Lower leg skin (tissue), 4 donors: ENCODE data around the gene BST2. TPM values are rescaled to one million over a fixed set of nuclear protein-coding genes. Genes with fewer than 3 reads are reported as not detected.

Experiments used
- DNase-seq, 2 donors: peaks; one replicate each; pipeline ENCODE4 v3.0.0-alpha.2; 2019; ENCODE audit warnings: low spot score in 2 of 2
- H3K4me3 ChIP-seq: fragments of 200-600 bp; sonication (generic); 2 replicates; pipeline ENCODE4 v1.5.1; 2017; ENCODE audit warnings: mild to moderate bottlenecking, low read depth; ENCODE audit not compliant: poor library complexity, severe bottlenecking
- POLR2A ChIP-seq, 2 donors: fragments of 450-650 bp; IDR thresholded peaks; one replicate each; pipeline ENCODE4 v1.6.1; 2016 to 2017; ENCODE audit warnings: antibody characterized with exemption in 2 of 2, mild to moderate bottlenecking in 1 of 2, moderate library complexity in 1 of 2
- WGBS, 2 donors: methylation state at CpG; one replicate each; pipeline ENCODE4 v1.1.5; 2018; 5-methylcytosine and 5-hydroxymethylcytosine counted together
- intact Hi-C: fragments of 100-400 bp; cut with DNase I; formaldehyde crosslinking; loops from one replicate; pipeline ENCODE4 v1.15.0; 2023; ENCODE audit warnings: low total_unique reads
- total RNA-seq, 4 donors: library from RNA; depleted of rRNA; stranded (reverse); fragments of >200 nt; gene quantifications; one replicate each; pipeline ENCODE4 v1.1.0, GENCODE V29; 2016
- TF ChIP-seq, protein P1 (sequence below), 3 donors: fragments of 450-650 bp; IDR thresholded peaks; one replicate each; pipeline ENCODE4 v1.5.1; 2016; ENCODE audit warnings: antibody characterized with exemption in 3 of 3, mild to moderate bottlenecking in 3 of 3, moderate library complexity in 2 of 3

The BST2 gene
- total RNA-seq, 4 donors from 2014 or later, result 9.4 to 15.9 (median 12.5) TPM

DNA sequence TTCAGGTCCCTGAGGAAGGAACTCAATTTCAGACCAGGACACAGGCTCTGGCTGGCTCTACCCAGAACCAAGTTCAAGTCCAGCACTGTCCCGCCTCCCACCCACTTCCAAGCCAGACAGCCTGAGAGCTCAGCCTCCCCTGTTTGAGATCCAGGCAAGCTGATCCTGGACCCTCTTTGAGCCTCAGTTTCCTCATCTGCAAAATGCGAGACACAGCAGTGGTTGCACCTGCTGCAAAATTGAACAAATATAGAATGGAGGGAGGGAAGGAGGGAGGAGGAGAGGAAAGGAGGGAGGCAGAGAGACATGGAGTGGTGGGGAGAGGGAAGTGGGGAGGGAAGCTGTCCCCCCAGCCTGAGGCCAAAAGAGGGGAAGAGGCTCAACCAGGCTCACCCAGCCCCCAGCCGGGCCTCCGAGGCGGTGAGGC lies 42.3 kb upstream of the BST2 start:
- WGBS, 2 donors, result 37 to 54% methylated on average over 5 of the region's 5 CpGs

DNA sequence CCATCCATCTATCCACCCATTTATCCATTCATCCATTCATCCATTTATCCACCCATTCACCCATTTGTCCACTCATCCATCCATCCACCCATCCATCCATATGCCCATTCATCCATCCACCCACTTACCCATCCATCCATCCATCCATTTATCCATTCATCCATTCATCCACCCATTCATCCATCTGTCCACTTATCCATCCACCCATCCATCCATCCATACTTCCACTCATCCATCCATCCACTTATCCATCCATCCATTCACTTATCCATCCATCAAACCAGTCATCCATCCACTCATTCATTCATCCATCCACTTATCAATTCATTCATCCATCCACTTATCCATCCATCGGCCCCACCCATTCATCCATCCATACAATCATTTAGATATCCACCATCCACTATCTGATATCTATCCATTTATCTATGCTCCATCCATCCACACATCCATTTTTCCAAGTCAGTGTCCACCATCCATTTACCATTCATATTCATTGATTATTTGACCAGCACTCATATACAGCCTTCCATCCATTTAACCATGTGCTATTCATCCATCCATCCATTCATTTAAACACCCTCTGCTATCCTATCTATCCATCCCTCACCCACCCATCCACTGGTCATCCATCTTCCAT lies 40.2 kb upstream of the BST2 start:
- H3K4me3 ChIP-seq, result no peak overlapping the region
- TF ChIP-seq POLR2A (IDR thresholded peaks at IDR 0.05), result no peak
- TF ChIP-seq, protein P1, sequence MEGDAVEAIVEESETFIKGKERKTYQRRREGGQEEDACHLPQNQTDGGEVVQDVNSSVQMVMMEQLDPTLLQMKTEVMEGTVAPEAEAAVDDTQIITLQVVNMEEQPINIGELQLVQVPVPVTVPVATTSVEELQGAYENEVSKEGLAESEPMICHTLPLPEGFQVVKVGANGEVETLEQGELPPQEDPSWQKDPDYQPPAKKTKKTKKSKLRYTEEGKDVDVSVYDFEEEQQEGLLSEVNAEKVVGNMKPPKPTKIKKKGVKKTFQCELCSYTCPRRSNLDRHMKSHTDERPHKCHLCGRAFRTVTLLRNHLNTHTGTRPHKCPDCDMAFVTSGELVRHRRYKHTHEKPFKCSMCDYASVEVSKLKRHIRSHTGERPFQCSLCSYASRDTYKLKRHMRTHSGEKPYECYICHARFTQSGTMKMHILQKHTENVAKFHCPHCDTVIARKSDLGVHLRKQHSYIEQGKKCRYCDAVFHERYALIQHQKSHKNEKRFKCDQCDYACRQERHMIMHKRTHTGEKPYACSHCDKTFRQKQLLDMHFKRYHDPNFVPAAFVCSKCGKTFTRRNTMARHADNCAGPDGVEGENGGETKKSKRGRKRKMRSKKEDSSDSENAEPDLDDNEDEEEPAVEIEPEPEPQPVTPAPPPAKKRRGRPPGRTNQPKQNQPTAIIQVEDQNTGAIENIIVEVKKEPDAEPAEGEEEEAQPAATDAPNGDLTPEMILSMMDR (IDR thresholded peaks at IDR 0.05), result no peak
- intact Hi-C loops, result no loop called here
- DNase-seq, result no peak
- WGBS, 2 donors, result 90 to 98% methylated on average over 1 of the region's 1 CpG

More for the DNA sequence above, 42.3 kb upstream of the BST2 start:
- no peak for DNase-seq
- intact Hi-C loops, result no loop called here
- no peak overlapping the region for H3K4me3 ChIP-seq
- TF ChIP-seq, protein P1 (IDR thresholded peaks at IDR 0.05), result no peak
- TF ChIP-seq POLR2A (IDR thresholded peaks at IDR 0.05), result no peak

DNA sequence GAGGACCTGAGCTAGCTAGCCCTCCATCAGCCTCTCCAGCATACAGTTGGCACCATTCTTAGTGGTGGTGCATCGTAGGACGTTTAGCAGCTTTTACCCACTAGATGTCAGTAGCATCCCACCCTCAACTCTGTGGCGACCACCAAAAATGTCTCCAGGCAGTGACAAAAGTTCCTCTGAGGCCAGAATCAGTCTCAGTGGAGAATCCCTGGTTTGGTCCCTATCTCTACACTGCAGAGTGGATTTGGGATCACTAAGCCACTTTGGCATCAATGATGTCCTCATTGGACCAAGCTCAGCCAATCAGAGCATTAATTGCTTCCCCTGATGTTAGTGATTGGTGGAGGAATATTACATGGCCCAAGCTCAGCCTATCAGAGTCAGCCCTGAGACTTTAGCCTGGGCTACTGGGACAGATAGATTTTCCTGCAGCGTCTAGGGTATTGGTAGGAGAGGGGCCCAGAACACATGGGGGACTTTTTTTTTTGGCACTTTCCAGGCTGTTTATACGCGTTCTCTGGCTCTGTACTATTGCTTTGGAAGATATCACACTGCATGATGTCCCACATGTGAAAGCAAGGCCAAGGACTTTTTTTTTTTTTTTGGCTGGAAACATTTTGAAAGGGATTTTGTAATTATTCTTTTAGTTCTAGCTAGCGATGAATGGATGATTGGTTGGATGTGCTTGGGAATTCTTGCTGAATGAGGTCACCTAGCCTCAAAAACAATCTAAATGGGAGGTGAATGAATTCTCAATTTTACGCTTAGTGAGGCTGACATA lies 36.0 kb upstream of the BST2 start:
- no peak overlapping the region for H3K4me3 ChIP-seq
- no peak for DNase-seq
- WGBS, 2 donors, result 34 to 44% methylated on average over 8 of the region's 8 CpGs
- no peak for TF ChIP-seq POLR2A (IDR thresholded peaks at IDR 0.05)
- TF ChIP-seq, protein P1 (IDR thresholded peaks at IDR 0.05), result no peak
- intact Hi-C loops, result no loop called here

DNA sequence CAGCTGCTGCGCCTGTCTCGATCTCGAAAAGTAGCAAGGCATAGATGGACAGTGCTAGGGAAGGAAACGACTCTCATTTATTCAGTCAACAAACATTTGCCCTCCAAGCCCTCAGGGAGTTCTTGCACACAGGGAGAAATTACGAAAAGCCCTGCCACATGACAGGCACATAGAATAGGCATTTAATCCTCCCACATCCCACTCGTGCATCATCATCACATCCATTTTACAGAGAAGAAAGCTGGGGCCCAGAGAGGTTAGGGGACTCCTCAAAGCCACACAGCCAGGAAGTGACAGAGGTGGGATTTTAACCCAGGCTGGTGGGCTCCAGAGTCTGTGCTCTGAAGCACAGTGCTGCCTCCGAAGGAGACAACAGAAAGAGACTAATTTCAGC lies 31.4 kb upstream of the BST2 start:
- no peak for TF ChIP-seq POLR2A (IDR thresholded peaks at IDR 0.05)
- TF ChIP-seq, protein P1 (IDR thresholded peaks at IDR 0.05), result no peak
- no peak overlapping the region for H3K4me3 ChIP-seq
- intact Hi-C loops, result no loop called here
- 83 to 89% methylated on average over 7 of the region's 7 CpGs for WGBS, 2 donors
- no peak for DNase-seq

DNA sequence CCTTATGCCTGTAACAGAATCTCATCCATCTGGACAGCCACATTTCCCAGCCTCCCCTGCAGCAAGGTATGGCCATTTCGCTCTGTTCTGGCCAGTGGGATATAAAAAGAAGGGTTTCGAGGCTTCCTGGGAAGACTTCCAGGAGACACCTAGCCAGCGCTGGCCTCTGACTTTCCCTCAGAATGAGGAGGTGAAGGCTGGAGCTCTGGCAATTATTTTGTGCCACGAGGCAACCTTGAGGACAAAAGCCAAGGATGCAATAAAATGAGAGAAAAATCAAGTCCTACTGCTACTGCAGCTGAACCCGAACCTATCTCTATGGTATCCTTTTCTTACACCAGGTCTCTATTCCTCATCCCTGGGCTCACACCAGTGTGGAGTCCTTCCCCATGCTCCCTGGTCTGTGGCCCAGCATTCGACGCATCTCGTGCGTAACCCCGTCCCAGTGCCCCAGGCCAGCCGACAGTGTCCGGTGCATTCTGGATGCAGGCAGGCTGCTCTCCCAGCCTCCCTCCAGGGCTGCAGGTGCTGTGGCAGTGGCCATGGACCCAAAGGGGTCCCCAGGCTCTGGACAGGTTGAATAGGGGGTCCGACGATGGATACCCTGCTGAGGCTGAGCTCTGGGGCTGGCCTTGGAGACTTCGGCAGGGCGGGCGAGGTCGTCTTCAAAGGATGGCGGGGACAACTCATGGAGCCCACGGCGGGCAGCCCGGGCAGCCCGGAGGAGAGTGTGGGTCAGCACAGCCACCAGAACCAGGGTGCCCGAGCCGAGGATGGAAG lies 30.9 kb upstream of the BST2 start:
- H3K4me3 ChIP-seq, result no peak overlapping the region
- 96 to 98% methylated on average over 25 of the region's 25 CpGs for WGBS, 2 donors
- intact Hi-C loops, result no loop called here
- no peak for DNase-seq
- TF ChIP-seq POLR2A (IDR thresholded peaks at IDR 0.05), result no peak
- TF ChIP-seq, protein P1 (IDR thresholded peaks at IDR 0.05), result no peak
